ENCODE data around the gene HSD11B1L.

- TF ChIP-seq POLR2A (IDR thresholded peaks at IDR 0.05) (no peak), CTCF (IDR thresholded peaks at IDR 0.05) (no peak)
Measured at GRCh38 chr19:5643060-5643459, 37.8 kb upstream of the HSD11B1L start.
